Activated CD4-positive, alpha-beta T cell treated with anti-CD3 and anti-CD28 coated beads for 48 hours (primary cell): ENCODE measurements around the gene TACR2.
"Not testable (repeated sequence)": the region's sequence is repeated elsewhere in the genome, so short reads cannot be mapped to it uniquely, and the experiment has no call there.

Experiments
- DNase-seq: peaks from one replicate; pipeline ENCODE4 v3.0.0-alpha.2; 2020

TACR2 gene

GRCh38 chr10:69450395-69450794, 33.7 kb upstream of the TACR2 start:
- not testable (repeated sequence) for DNase-seq

- DNase-seq: peak; percentile 70
Observed at GRCh38 chr10:69449841-69450240, 33.1 kb upstream of the TACR2 start.

- no peak for DNase-seq
Observed at GRCh38 chr10:69446650-69447151, 30.0 kb upstream of the TACR2 start.

- no peak for DNase-seq
Observed at GRCh38 chr10:69446229-69446628, 29.5 kb upstream of the TACR2 start.

GRCh38 chr10:69445041-69445440, 28.3 kb upstream of the TACR2 start:
- DNase-seq: no peak

DNA sequence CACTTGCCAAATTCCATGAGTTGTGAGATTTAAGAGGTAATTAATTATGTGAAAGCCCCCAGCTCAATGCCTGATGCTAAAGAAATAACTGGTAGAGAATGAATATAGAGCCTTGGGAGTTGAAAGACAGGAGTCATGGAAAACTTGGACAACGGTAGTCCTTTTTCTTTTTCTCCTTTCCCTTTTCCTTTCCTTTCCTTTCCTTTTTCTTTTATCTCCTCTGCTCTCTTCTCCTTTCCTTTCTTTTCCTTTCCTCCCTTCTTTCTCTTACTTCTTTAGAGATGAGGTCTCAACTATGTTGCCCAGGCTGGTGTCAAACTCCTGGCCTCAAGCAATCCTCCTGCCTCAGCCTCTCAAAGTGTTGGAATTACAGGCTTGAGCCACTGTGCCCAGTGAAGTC, 26.6 kb upstream of the TACR2 start:
- no peak for DNase-seq

GRCh38 chr10:69439813-69440506, 23.2 kb upstream of the TACR2 start:
- no peak for DNase-seq

- DNase-seq: no peak
Observed at GRCh38 chr10:69439350-69439739, 22.6 kb upstream of the TACR2 start.

DNA sequence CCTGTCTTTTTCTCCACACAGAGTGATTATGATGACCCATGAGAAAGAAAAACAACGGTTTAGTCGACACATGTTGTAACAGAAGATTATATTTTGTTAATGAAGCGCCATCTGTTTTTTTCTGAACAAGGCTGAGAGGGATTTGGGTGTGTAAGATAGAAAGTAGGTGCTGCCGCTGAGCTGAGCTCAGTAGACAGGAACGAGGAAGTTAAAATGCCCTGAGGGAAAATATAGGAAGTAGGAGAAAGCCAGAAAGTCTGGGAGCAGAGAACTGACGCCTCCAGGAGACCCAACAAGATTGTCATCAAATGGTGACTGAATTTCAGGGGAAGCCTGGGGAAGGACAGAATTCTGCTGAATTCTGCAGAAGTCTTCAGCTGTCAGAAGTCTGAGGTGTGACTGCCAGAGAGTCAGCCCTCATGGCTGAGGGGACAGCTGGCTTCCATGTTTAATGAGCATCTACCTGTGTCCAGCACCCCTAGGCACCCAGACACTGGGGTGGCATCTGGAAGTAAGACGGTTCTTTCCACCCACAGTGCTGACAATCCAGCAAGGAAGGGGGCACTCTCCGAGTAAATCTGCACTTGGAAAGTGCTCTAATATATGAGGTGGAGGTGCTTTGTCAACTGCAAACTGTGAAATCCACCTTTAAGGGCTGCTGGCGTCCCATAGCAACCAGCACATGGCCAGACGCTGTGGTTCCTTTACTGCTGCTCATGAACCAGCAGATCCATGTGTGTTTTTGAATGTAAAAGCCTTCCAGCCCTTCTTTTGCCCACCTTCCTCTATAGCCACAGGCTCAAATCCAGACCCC, 22.0 kb upstream of the TACR2 start:
- no peak for DNase-seq

DNA sequence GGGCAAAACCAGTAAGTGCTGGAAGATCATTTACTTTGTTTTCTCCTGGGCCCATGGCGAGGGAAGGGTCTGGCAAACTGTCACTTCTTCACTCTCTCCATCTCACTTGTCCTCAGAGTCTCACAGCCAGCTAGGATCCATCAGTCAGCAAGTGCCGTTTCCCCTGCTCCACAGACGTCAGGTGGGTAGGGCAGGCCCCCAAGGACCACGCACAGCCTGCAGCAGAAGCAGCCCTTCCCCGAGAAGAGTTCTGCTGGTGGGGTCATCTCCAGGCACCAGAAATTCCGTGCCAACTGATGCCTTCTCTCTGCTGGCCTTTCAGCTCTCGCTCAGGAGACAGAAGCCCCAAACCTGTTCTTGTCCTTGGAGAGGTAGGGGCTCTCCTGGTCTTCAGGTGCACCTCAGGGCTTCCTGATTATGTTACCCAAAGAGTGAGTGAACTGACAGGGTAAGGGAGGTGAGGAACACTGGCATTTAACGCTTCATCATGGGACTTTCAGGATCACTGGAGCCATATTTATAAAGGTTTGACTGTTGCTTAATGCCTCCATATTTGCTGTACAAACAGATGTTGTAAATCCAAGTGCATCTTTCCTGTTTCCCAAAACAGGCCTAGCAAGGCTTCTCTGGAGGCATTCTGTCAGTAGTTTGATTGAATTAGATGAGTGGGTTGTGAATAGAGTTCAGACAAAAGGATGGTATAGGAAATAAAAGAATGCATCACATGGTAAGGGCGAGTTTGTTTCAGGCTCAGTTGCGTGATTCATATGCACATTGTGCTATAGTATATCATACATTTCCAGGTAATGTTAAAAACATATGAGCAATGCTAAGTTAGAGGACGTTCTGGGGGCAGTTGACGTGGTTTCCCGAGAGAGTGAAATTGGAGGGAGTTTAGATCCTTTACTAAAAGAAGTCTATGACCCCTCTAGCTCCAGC, 20.9 kb upstream of the TACR2 start:
- DNase-seq: no peak

GRCh38 chr10:69435966-69436520, 19.3 kb upstream of the TACR2 start:
- no peak for DNase-seq

DNA sequence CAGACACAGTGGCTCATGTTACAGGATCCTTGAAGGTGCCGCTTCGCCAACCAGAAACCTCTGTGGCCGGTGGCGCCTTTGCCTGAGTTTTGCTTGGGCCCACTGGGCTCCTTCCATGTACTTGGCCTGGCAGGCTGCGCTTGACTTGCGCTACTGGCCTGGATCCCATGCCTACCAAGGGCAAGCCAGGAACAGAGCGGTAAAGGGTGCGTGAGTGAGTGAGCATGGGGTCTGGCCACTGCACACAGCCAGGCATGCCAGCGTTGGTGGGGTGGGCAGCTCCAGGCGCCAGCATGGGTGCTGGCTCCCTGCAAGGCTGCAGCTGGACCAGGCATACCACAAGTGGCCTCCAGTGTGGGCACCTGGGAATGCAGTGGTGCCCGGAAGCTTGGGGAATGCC, 18.2 kb upstream of the TACR2 start:
- no peak for DNase-seq

DNA sequence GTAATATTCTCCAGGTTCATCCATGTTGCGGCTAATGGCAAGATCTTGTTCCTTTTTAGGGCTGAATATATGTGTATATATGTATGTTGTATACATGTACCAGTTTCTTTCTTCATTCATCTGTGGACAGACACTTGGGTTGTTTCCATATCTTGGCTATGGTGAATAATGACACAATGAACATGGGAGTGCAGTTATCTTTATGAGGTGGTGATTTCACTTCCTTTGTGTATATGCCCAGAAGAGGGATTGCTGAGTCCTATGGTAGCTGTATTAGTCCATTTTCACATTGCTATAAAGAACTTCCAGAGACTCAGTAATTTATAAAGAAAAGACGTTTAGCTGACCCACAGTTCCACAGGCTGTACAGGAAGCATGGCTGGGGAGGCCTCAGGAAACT, 17.5 kb upstream of the TACR2 start:
- DNase-seq: no peak

DNA sequence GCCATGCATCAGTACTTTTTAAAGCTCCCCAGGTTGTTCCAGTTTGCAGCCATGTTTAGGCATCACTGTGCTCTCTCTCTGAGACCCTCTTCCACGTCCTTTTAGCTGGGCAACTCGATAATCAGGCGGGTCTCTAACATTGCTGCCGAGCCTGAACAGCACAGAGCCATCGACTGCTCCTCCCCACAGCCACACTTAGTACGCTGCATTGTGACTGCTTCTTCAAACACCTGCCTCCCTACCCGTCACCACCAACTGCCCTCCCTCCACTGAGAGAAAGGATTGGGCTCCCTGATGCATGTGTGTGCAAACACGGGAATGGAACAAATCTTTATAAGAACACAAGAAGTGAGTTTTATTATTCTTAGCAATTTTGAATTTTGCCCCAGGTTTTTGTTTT, 11.4 kb upstream of the TACR2 start:
- no peak for DNase-seq

GRCh38 chr10:69426376-69426727, 9.6 kb upstream of the TACR2 start:
- no peak for DNase-seq

GRCh38 chr10:69425511-69426298, 9.0 kb upstream of the TACR2 start:
- DNase-seq: peak; percentile 18

- no peak for DNase-seq
Observed at GRCh38 chr10:69425041-69425440, 8.3 kb upstream of the TACR2 start.

DNA sequence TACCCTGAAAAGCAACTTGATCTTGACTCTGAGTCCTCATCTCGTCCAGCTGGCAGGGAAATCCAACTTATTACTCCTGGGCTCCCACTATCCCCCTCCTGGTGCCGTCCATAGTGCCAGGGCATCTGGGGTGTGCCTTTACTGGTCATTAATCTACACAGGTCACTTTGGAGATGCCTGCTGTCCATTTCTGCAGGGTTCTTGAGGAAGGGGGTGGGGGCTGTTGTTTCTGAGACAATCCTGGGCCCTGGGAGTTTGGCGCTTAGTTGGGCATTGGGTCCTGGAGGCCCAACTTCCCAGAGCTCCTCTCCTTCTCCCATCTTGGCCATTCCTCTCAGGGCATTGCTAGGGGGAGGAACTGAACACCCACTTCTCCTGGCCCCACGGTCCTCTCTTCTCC, 6.0 kb upstream of the TACR2 start:
- DNase-seq: no peak

DNA sequence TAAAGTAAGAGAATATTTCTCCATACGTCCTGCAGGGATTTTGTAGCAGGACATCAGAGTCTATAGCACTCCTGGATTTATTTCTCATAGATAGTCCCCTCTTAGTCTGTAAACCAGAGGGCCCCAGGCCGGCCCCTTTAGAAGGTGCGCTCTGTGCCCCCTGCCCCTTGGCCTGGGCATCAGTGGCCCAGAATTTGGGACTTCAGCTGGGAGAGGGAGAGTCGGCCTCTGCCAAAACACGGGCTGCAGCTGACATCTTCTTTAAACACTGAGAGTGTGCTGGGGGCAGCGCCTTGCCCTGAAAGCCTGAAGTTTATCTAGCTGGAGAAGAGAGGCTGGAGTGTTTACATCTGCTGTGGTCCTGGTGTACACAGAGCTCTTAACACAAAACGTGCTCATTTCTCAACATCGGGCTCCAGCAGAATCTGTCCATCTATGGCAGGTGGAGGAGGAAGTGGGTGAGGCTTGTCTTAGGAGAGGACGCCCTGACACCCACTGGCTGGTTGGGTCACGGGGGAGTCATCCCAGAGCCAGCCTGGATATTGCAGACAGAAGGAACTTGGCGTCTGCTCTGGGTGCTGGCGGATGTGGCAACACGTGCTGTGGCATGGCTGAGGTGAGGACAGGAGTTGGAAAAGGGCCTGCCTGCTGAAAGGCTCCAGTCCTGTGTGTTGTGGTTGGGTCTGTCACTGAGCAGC, 5.0 kb upstream of the TACR2 start:
- DNase-seq: no peak

DNA sequence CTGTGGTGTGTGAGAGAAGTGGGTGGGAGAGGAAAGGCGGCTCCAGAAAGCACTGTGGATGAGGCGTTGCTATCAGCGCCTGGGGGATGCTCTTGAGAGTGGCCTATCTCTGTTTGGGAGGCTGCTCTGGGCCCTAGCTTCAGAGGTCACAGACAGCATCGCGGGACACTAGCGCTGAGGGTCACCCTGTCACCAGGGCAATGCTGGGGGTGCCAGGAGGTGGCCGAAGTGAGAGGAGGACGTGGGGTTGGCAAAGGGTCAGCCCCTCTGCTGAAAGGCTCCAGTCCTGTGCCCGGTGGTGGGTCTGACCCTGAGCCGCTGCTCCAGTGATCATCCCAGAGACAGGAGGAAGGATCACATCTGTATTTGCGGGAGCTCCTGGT, 3.0 kb upstream of the TACR2 start:
- DNase-seq: no peak

GRCh38 chr10:69419096-69419743, 2.5 kb upstream of the TACR2 start:
- no peak for DNase-seq
